Progenitor cell of endocrine pancreas (in vitro differentiated cells): ENCODE data around the gene ATRN. TPM values are rescaled to one million over a fixed set of nuclear protein-coding genes. Genes with fewer than 3 reads are reported as not detected.

Experiments
- DNase-seq: peaks from one replicate; pipeline ENCODE4 v3.0.0; 2021; ENCODE audit warnings: low spot score; ENCODE audit not compliant: unreplicated experiment
- H3K27ac Mint-ChIP-seq: 2 replicates; pipeline ENCODE4 v1.8.0; 2021; ENCODE audit warnings: mild to moderate bottlenecking, moderate library complexity, mixed read lengths
- H3K27me3 Mint-ChIP-seq: 2 replicates; pipeline ENCODE4 v1.8.0; 2021; ENCODE audit warnings: mixed read lengths
- H3K36me3 Mint-ChIP-seq: 2 replicates; pipeline ENCODE4 v1.8.0; 2022; ENCODE audit warnings: mixed read lengths; ENCODE audit not compliant: insufficient read depth
- H3K4me1 Mint-ChIP-seq: 2 replicates; pipeline ENCODE4 v1.8.0; 2021; ENCODE audit warnings: low read depth, mixed read lengths
- H3K4me3 Mint-ChIP-seq: 2 replicates; pipeline ENCODE4 v1.8.0; 2021; ENCODE audit warnings: low read depth, mild to moderate bottlenecking, moderate library complexity, mixed read lengths
- H3K9me3 Mint-ChIP-seq: 2 replicates; pipeline ENCODE4 v1.8.0; 2021; ENCODE audit warnings: low read depth, mixed read lengths
- total RNA-seq: library from RNA; stranded (reverse); gene quantifications from 2 replicates; pipeline ENCODE4 v1.2.1, GENCODE V29; 2021
- TF ChIP-seq, protein P1 (sequence below): fragments of 200-600 bp; sonication (generic); IDR thresholded peaks from one replicate; pipeline ENCODE4 v1.5.0; 2021; ENCODE audit warnings: antibody characterized with exemption, mild to moderate bottlenecking; ENCODE audit not compliant: unreplicated experiment

The ATRN gene
- total RNA-seq, 1 donor from 2014 or later: 54.5 TPM

DNA sequence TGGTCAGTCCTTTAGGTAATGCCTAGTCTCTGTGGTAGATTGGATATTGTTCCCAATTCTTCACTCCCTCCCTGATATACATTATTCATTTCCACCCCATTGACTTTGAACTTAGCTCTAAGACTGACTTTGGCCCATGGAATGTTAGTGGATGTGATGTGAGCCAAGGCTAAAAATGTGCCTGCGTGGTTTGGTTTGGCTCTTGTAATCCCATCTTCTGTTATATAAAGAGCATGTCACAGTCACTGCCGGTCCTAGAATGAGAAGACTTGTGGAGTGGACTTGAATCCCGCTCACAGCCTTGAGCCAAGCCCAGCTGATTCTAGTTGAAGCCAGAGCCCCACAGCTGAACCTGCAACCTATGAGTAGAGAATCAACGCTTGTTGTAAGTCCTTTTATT is 39.7 kb upstream of the ATRN start:
- no peak for DNase-seq
- H3K4me1 Mint-ChIP-seq: peaks cover under 1% of the 10 kb centered on the region
- no peak overlapping the region for H3K27ac Mint-ChIP-seq
- no peaks in the 10 kb centered on the region for H3K9me3 Mint-ChIP-seq
- no peaks in the 10 kb centered on the region for H3K27me3 Mint-ChIP-seq
- H3K36me3 Mint-ChIP-seq: no peaks in the 10 kb centered on the region
- H3K4me3 Mint-ChIP-seq: no peak overlapping the region
- TF ChIP-seq, protein P1, sequence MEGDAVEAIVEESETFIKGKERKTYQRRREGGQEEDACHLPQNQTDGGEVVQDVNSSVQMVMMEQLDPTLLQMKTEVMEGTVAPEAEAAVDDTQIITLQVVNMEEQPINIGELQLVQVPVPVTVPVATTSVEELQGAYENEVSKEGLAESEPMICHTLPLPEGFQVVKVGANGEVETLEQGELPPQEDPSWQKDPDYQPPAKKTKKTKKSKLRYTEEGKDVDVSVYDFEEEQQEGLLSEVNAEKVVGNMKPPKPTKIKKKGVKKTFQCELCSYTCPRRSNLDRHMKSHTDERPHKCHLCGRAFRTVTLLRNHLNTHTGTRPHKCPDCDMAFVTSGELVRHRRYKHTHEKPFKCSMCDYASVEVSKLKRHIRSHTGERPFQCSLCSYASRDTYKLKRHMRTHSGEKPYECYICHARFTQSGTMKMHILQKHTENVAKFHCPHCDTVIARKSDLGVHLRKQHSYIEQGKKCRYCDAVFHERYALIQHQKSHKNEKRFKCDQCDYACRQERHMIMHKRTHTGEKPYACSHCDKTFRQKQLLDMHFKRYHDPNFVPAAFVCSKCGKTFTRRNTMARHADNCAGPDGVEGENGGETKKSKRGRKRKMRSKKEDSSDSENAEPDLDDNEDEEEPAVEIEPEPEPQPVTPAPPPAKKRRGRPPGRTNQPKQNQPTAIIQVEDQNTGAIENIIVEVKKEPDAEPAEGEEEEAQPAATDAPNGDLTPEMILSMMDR: no peak

DNA sequence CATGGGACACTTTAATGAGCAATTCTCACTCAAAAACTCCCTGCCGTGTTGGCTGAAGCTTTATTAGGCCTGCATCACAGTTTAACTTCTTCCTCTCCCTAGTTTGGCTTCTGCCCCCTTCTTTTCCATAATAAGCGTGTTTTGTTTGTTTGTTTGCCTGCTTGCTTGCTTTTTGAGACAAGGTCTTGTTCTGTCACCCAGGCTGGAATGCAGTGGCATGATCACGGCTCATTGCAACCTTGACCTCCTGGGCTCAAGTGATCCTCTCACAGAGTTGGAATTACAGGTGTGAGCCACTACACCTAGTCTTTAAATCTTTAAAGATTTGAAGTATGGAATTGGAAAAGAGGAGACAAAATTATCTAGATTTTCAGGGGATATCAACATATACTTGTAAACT is 38.0 kb upstream of the ATRN start:
- Mint-ChIP-seq H3K27ac (no peak overlapping the region), H3K4me3 (no peak overlapping the region)
- TF ChIP-seq, protein P1: no peak

DNA sequence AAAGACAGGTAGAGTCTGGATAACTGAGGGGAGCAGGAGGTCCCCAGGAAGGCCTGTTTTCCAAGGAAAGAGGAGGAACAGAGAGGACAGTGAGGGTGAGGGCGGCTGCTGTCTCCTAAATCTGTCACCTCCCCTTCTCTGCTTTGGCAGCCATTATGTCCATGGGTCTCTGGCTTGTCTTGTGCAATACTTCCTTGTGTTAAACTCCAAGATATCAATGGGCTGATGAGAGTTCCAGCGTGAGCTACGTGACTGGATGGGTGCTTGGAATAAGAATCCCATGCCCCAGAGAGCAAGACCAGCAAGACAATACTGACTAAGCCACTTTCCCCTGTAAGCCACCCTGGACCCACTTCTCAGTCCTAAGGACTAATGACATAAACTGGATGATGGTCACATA is 37.1 kb upstream of the ATRN start:
- Mint-ChIP-seq H3K27me3 (no peaks in the 10 kb centered on the region), H3K4me3 (no peak overlapping the region), H3K27ac (no peak overlapping the region), H3K9me3 (no peaks in the 10 kb centered on the region), H3K36me3 (no peaks in the 10 kb centered on the region), H3K4me1 (peaks cover 2% of the 10 kb centered on the region)
- DNase-seq: no peak
- TF ChIP-seq, protein P1: no peak

More for the DNA sequence above, 38.0 kb upstream of the ATRN start:
- H3K36me3 Mint-ChIP-seq: no peaks in the 10 kb centered on the region
- no peaks in the 10 kb centered on the region for H3K27me3 Mint-ChIP-seq
- H3K9me3 Mint-ChIP-seq: no peaks in the 10 kb centered on the region
- no peak for DNase-seq
- peaks cover 2% of the 10 kb centered on the region for H3K4me1 Mint-ChIP-seq

DNA sequence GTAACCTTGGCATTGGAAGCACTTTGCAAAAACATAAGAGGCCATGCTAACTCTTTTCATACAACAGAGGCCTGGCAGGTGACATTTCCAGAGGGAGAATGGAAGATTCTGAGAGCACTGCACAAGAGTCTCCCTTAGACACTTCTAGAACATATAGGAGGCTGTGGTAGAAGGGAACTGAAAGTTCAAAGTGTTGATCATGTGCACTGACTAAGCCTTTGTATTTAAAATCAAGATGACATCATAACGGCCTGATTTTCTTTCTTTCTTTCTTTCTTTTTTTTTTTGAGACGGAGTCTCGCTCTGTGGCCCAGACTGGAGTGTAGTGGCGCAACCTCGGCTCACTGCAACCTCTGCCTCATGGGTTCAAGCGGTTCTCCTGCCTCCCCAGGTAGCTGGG is 36.6 kb upstream of the ATRN start:
- TF ChIP-seq, protein P1: no peak
- H3K27me3 Mint-ChIP-seq: no peaks in the 10 kb centered on the region
- no peak overlapping the region for H3K4me3 Mint-ChIP-seq
- peaks cover 2% of the 10 kb centered on the region for H3K4me1 Mint-ChIP-seq
- no peak for DNase-seq
- H3K9me3 Mint-ChIP-seq: no peaks in the 10 kb centered on the region
- no peaks in the 10 kb centered on the region for H3K36me3 Mint-ChIP-seq
- no peak overlapping the region for H3K27ac Mint-ChIP-seq

DNA sequence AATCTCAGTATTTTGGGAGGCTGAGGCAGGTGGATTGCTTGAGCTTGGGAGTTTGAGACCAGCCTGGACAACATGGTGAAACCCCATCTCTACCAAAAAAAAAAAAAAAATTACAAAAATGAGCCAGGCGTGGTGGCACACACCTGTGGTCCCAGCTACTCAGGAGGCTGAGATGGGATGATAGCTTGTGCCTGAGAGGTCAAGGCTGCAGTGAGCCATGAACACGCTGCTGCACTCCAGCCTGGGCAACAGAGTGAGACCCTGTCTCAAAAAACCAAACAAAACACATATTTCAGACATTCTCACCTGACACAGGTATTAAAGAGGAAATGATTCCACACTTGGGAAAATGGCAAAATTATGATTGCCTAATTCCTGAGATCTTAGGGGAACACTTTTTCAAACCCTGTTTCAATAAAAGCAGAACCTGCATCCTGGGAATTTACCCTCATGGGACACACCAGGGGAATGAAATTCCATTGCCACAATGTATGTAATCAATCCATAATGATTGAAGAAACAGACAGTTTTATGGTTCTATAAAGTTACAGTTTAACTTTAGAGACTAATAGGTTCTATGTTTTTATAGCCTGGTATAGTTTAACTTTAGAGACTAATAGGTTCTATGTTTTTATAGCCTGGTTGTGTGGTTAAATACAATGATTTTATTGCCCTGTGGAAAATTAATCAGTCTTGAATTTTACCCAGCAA is 33.8 kb upstream of the ATRN start:
- Mint-ChIP-seq H3K27me3 (no peaks in the 10 kb centered on the region), H3K4me3 (no peak overlapping the region), H3K4me1 (peaks cover 2% of the 10 kb centered on the region), H3K9me3 (peaks cover 6% of the 10 kb centered on the region), H3K36me3 (no peaks in the 10 kb centered on the region), H3K27ac (peak overlapping the region; percentile 87)
- no peak for DNase-seq
- TF ChIP-seq, protein P1: no peak
